ENCODE results near the gene SMYD3. TPM values are rescaled to one million over a fixed set of nuclear protein-coding genes. Genes with fewer than 3 reads are reported as not detected.

Gene SMYD3
- total RNA-seq, 4 donors from 2014 or later: 12.0 to 15.0 (median 13.2) TPM

GRCh38 chr1:246510147-246511030, 3.3 kb upstream of the SMYD3 start:
- Histone ChIP-seq H3K9me3 (peaks cover 0 to 22% (median 20%) of the 10 kb centered on the region in 4 donors), H3K27ac (replicated peaks in 1 of 4) (no peak overlapping the region), H3K36me3 (no peaks in the 10 kb centered on the region), H3K27me3 (no peaks in the 10 kb centered on the region), H3K4me3 (no peak overlapping the region), H3K4me1 (peaks cover 7 to 23% (median 18%) of the 10 kb centered on the region in 4 donors)
- 86% methylated on average over 9 of the region's 13 CpGs for WGBS
- intact Hi-C loops (cut with DNase I): no loop called here
- no peak for TF ChIP-seq POLR2A (IDR thresholded peaks at IDR 0.05; ENCODE audit: low read depth)
- no peak for TF ChIP-seq EP300 (IDR thresholded peaks at IDR 0.05)
- TF ChIP-seq CTCF (IDR thresholded peaks at IDR 0.05): no peak
- TF ChIP-seq POLR2AphosphoS5 (IDR thresholded peaks at IDR 0.05): no peak
- no peak for DNase-seq (ENCODE audit: extremely low spot score)

DNA sequence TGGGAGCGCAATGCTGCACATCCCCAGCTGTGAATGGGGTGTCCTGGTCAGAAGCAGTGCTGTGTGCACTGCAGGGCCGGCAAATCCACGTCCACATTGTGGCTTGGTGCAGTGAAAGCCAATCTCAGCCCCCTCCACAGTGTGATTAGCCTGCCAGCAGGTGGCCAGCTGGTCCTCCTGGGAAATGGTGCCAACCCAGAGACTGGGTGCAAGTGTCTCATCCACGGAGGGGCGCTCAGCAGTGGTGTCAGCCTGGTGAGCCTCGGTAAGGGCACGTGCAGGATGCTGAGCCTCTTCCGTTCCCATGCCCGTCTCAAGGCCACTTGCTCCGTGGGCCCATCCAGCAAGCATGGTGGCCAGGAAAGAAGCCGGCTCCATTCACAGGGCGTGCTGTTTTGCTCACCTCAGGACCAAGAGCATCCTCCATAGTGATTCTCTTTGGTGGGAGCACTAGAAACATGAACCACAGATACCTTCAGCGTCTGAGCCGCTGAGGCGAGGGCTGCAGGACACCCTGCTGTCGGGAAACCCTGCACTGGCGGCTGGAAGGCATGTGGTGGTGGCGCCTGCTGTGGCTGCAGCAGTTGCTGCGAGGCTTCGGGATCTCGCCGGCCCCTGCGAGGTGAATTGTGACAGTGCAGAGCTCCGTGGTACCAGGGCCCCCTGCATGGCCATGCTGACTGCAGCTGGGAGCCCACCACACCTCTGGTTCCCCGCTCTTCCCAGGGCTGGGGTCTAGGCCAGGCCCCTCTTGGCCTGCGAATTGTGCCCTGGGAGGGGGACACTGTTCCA, 2.0 kb upstream of the SMYD3 start:
- Histone ChIP-seq H3K36me3 (no peaks in the 10 kb centered on the region), H3K4me1 (peaks cover 7 to 25% (median 20%) of the 10 kb centered on the region in 4 donors), H3K9me3 (peaks cover 0 to 9% (median 7%) of the 10 kb centered on the region in 4 donors), H3K27ac (replicated peaks in 1 of 4) (no peak overlapping the region), H3K4me3 (no peak overlapping the region), H3K27me3 (no peaks in the 10 kb centered on the region)
- DNase-seq (ENCODE audit: extremely low spot score): no peak
- TF ChIP-seq CTCF (IDR thresholded peaks at IDR 0.05) (no peak), POLR2A (IDR thresholded peaks at IDR 0.05; ENCODE audit: low read depth) (no peak), POLR2AphosphoS5 (IDR thresholded peaks at IDR 0.05) (no peak), EP300 (IDR thresholded peaks at IDR 0.05) (no peak)
- intact Hi-C loops (cut with DNase I): no loop called here
- 89% methylated on average over 15 of the region's 26 CpGs for WGBS

GRCh38 chr1:246506367-246506673, 759 bp downstream of the SMYD3 start:
- H3K36me3 ChIP-seq: no peaks in the 10 kb centered on the region
- TF ChIP-seq CTCF (IDR thresholded peaks at IDR 0.05) (no peak), POLR2A (IDR thresholded peaks at IDR 0.05; ENCODE audit: low read depth) (no peak), POLR2AphosphoS5 (IDR thresholded peaks at IDR 0.05) (no peak), EP300 (IDR thresholded peaks at IDR 0.05) (no peak)
- no peaks in the 10 kb centered on the region for H3K27me3 ChIP-seq
- H3K9me3 ChIP-seq: no peaks in the 10 kb centered on the region
- peak overlapping the region; percentile 71 to 95 (median 86) for H3K4me3 ChIP-seq
- 7% methylated on average over 7 of the region's 9 CpGs for WGBS
- no peak for DNase-seq (ENCODE audit: extremely low spot score)
- peaks cover 7 to 25% (median 20%) of the 10 kb centered on the region in 4 donors for H3K4me1 ChIP-seq
- peak overlapping the region in 3 of 4 donors; percentile 67 to 70 (median 68) for H3K27ac ChIP-seq (replicated peaks in 1 of 4)
- intact Hi-C loops (cut with DNase I): no loop called here

DNA sequence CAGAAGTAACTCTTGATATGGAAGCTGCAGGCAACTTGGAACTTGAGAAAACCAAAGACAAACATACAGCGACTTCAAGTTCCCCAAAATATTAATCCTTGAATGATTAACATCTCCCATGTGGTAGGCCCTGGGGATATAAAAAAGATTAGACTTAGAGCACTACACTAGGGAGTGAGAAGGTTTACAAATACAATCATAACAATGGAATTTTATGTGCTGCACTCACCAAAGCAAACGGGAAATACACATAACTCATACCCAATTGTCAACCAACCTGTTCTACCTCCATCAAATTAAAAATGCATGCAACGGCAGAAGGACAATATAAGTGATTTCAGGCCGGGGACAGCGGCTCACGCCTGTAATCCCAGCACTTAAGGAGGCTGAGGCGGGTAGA, 3.7 kb downstream of the SMYD3 start:
- 79% methylated on average over 7 of the region's 7 CpGs for WGBS
- H3K27ac ChIP-seq (replicated peaks in 1 of 4): no peak overlapping the region
- peaks cover 7 to 24% (median 19%) of the 10 kb centered on the region in 4 donors for H3K4me1 ChIP-seq
- no peaks in the 10 kb centered on the region for H3K27me3 ChIP-seq
- intact Hi-C loops (cut with DNase I): no loop called here
- TF ChIP-seq POLR2A (IDR thresholded peaks at IDR 0.05; ENCODE audit: low read depth) (no peak), POLR2AphosphoS5 (IDR thresholded peaks at IDR 0.05) (no peak), CTCF (IDR thresholded peaks at IDR 0.05) (no peak), EP300 (IDR thresholded peaks at IDR 0.05) (no peak)
- DNase-seq (ENCODE audit: extremely low spot score): no peak
- H3K36me3 ChIP-seq: no peaks in the 10 kb centered on the region
- no peaks in the 10 kb centered on the region for H3K9me3 ChIP-seq
- H3K4me3 ChIP-seq: no peak overlapping the region
